ENCODE data around the gene FAM13A. TPM values are rescaled to one million over a fixed set of nuclear protein-coding genes. Genes with fewer than 3 reads are reported as not detected.

The FAM13A gene
- total and polyA plus RNA-seq, 10 of the 15 experiments (the other 5 are each of a cell fraction or from before 2014, with no cell fraction given) = 0.05 to 1.8 (median 0.27) TPM; not detected in 1

DNA sequence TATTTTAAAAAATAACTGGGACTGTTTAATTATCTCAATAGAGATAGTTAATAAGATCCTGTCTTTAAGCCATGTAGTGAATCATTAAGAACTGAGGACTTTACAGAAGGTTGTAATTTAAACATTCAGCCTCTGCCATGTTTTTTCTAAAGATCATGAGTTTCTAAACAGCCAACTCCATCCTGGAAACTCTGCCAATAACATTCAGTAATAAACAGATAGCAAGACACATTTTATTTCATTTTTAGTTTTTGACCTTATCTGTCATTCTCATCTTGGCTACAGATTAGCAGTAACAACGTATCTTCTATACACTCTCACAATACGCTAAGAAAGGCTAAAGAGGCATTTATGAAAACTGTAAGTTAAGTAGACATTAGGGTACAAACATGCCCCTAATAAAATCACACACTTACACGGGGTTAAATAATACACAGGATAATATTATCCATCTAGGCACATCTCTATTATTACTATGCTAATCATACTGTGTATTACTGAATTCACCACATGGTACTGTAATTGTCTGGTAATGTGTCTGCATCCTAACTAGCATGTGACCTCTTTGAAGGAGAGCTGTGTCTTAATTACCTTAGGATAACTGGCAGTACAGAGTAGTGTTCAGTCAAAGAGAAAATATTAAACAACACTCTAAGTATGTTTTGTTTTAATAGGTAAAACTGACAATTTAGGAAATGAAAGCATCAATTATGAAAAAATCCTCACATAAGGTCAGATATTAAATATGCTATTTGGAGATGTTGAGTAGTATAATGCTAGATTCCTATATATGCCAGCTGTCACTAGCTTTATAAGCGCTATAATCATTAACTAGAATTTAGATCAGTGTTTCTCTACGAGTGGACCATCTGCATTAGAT, 236.9 kb downstream of the FAM13A start:
- DNase-seq (ENCODE audit: low read depth, low spot score) = no peak
- in situ Hi-C loops (cut with MboI) (loop anchor here (5.0 to 10.0 kb wide), 2 partner anchors 202 to 295 kb away; partner anchors contain the start of gene TIGD2), intact Hi-C loops (cut with micrococcal nuclease; ENCODE audit: unreplicated experiment) (loop anchor here (2.0 to 10.0 kb wide), 3 partner anchors 291 to 615 kb away; partner anchors contain the start of gene TIGD2)
- H3K9ac ChIP-seq (ENCODE audit: control insufficient read depth, insufficient read depth, low read length) = no peak overlapping the region
- WGBS (ENCODE audit: insufficient coverage, insufficient replicate concordance, low lambda C conversion rate, missing lambda C conversion rate) = 26% methylated on average over 5 of the region's 5 CpGs
- H3K4me1 ChIP-seq (ENCODE audit: control insufficient read depth, insufficient read depth, low read length) = peaks cover 5% of the 10 kb centered on the region; the same call in 1 of the 2 replicates
- ChIA-PET RAD21 (ENCODE audit: unreplicated experiment) (interaction anchor here (0.6 to 7.8 kb wide), 16 partner anchors 15 to 340 kb away, joined by 3 to 263 read pairs (median 4); partner anchors contain the start of gene TIGD2), CTCF (interaction anchor here (0.6 to 11.7 kb wide), 37 partner anchors 8 to 616 kb away, joined by 3 to 433 read pairs (median 4); partner anchors contain the start of gene FAM13A), SMC1A (ENCODE audit: uncharacterized antibody, unreplicated experiment) (interaction anchor here (0.6 to 11.4 kb wide), 30 partner anchors 8 to 406 kb away, joined by 3 to 401 read pairs (median 5); partner anchors contain the start of gene TIGD2), POLR2A (interaction anchor here (0.6 to 2.3 kb wide), 4 partner anchors 10 to 319 kb away, joined by 3 to 15 read pairs (median 3); no protein-coding TSS in a partner anchor)
- H3K36me3 ChIP-seq (ENCODE audit: control insufficient read depth in 2 of 2, insufficient read depth in 2 of 2, low read length in 1 of 2) = no peaks in the 10 kb centered on the region
- FAIRE-seq = no peak
- TF ChIP-seq STAT1 (conservative IDR thresholded peaks at IDR 0.05) = no peak
- no peak for TF ChIP-seq NFIC (IDR thresholded peaks at IDR 0.05; ENCODE audit: low read depth, low read length)
- TF ChIP-seq ATF7 (IDR thresholded peaks at IDR 0.05; ENCODE audit: low read depth) = no peak
- H3K4me2 ChIP-seq (ENCODE audit: control insufficient read depth, insufficient read depth) = no peak overlapping the region
- no peaks in the 10 kb centered on the region for H3K9me3 ChIP-seq (replicated peaks; ENCODE audit: control insufficient read depth, insufficient read depth, low read length)
- no peak overlapping the region for H3K27ac ChIP-seq (ENCODE audit: control insufficient read depth, insufficient read depth)
- H3K79me2 ChIP-seq (ENCODE audit: control insufficient read depth, insufficient read depth, low read length) = no peaks in the 10 kb centered on the region
- no peaks in the 10 kb centered on the region; a peak in 1 of 4 replicates for H3K27me3 ChIP-seq (replicated peaks in 1 of 2; ENCODE audit: control insufficient read depth in 2 of 2, insufficient read depth in 2 of 2, low read length in 1 of 2)
- H2AFZ ChIP-seq (ENCODE audit: control insufficient read depth, low read depth, low read length) = no peak overlapping the region
- no peak overlapping the region for H3K4me3 ChIP-seq
- no peak for ATAC-seq
- no peaks in the 10 kb centered on the region for H4K20me1 ChIP-seq (ENCODE audit: control insufficient read depth, insufficient read depth)
- no TSS peak for BruUV-seq (replicated peaks)

Measured in GM12878 (cell line).